GM19324 (cell line): ENCODE results near the gene FILIP1L.

Experiments used
- ATAC-seq: cut with Tn5 transposase; IDR thresholded peaks from one replicate; pipeline ENCODE4 v1.9.1; 2021; ENCODE audit warnings: mild to moderate bottlenecking, moderate library complexity; ENCODE audit not compliant: unreplicated experiment, low FRiP score

FILIP1L gene

DNA sequence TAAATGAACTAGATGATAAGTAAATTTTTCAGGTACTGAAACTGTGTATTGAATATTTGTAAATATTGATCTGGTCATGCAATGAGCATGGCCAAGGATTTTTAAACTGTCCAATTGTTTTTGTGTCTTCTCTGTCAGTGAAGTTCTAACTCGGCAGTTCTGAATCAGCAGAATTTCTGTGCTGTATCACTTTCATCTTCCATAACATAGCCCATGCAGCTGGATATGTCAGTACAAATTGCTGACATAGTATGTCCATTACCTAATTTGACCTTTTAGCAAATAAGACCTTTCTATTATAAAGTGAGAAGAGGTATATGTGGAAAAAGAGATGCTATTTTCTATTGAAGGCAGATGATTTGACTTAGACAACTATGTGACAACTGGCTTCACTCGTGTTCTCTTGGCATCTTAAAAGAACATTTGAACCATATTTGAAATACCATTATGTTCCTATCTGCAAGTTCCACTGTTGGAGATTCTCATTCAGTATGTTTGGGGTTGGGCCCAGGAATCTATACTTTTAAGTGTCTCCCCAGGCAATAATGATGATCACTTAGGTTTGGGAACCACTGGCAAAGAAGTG, 206.2 kb downstream of the FILIP1L start:
- no peak for ATAC-seq

DNA sequence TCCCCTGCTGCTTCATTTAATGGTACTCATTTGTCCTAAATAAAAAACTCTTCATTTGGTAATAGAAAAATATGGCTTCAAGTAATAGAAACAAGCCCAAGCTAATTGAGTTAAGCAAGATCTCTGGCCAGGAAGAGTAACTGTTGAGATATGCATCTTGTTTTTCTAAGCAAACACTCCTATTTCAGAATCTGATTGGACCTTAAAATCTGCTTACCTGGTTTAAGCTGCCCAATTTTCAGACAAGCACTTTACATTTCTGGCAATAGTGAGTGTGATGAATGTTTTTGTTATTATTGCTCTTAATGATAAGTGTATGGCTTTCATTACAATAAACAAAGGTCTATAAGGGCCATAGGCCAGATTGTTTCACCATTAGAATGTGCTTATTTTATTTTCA, 210.4 kb downstream of the FILIP1L start:
- ATAC-seq: no peak

DNA sequence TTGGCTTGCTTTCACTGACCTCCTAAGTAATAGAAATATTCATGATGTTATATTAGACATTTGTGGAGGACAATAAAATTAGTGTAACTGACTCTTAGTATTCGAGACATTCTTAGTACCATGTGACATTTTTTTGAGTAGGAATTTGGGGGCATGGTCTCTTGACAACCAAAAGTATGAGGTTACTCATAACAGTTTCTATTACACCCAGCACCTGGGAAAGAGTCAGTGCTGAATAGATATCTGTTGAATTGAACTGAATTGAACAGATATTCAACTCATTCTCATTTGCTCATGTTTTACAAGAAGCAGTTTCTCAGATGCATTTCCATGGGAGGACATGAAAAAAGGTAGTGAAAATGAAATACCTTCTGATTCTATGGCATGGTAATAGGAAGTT, 212.2 kb downstream of the FILIP1L start:
- no peak for ATAC-seq

DNA sequence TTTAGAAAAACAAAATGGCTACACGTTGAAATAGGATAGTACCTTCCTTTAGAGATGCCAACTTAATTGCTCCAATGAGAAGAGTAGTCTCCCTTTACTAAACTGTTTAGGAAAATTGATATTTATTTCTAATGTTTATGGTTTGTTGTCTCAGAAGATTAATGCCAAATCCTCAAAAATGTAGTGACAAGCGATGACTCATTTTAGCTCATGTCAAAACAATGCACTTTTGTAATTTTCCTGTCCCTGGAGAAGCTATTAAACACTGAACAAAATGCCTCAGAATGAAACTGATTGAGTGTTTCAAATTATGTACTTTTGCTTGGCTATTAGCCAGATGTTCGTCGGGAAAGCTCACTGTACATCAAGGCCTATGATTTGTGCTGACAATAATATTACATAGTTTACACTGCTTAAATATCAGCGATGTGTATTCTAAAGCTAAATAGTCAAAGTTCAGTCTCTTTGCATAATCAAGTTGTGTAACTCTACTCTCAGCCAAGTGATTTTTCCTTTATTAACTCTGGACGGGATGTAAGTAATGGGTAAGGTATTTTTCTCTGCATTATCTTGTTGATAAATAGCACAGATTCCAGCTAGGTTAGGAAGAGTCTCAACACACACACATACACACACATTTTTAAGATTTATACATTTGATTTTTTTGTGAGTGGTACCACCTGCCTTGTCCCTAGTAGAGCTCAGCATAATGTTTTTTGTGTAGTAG, 212.9 kb downstream of the FILIP1L start:
- ATAC-seq: no peak

DNA sequence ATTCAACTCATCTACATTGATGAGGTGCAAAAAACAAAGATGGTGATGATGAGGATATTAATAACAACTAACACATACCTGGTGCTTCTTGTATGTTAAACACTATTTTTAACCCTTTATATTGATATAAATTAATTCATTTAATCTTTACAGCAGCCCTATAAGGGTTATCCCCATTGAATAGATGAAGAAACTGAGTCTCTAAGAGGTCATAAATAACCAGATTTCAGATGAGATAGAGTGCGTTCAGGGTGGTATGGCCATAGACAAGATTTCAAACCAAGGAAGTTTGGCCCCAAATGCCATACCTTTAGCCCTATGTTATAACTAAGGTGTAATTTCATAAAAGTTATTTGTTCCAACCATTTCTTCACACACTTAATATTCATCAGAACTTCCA, 214.1 kb downstream of the FILIP1L start:
- no peak for ATAC-seq

DNA sequence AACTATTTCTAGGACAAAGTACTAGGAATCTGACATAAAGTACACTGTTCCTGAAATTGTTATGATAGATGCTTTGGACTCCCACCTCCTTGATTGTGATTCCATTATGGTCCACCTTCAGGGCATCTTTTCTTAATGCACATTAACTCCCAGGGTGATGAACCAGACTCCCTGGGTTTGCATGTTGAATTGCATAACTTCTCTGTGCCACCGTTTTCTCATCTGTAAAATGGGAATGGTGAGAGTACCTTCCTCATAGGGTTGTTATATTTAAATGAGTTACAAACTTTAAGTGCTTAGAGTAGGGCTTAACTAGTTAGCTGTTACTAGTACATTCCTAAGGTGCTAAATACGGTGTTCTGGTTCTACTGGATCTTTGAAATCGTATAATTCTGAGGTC, 214.7 kb downstream of the FILIP1L start:
- ATAC-seq: no peak

DNA sequence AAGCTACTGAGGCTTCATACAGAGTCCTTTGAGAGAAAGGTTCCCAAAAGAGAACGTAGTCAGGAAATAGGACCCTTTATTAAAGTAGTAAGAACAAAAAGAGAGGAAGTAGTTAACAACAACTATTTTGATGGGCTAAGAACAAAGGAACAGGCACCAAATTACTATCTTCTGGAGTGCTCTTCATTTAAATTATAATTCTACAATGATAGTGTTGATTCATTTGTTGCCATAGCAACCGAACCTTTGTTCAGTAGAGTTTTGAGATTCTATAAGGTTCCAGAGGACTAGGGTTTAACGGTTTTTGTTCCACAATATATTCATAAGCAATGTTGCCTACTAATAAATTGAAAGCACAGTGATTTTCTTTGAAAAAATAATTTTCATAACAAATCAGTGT, 217.8 kb downstream of the FILIP1L start:
- ATAC-seq: no peak

DNA sequence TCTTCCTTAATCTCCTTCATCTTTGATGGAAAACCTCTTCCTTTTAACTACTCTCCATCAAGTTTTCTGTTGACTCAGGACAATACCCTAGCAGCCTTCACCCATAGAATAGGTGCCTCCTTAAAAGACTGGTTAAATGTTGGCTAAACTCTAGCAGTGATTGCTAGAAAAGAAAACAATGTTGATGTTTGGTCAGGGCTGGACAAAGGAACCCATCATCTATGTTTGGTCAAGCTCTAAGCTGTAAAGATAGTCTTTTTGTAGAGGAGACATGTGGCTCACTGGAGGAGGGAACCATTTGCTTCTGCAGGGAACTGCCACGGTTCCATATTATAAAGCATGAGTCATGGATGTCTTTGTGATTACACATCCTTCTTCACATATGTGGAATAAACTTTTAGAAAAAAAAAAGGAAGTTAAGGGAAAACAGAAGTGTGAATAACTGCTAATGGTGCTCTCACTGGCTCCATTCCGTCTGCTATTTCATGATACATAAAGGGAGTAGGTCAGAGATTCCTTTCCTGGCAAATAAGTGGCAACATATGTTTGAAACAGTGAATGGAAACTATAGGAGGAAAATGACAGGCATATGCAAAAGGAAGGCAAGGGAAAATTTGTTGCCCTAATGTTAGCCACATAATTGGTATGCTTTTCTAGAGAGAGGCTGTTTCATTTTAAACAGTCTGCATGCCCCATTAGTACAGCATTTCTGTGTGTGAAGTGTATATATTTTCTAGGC, 218.4 kb downstream of the FILIP1L start:
- ATAC-seq: no peak

DNA sequence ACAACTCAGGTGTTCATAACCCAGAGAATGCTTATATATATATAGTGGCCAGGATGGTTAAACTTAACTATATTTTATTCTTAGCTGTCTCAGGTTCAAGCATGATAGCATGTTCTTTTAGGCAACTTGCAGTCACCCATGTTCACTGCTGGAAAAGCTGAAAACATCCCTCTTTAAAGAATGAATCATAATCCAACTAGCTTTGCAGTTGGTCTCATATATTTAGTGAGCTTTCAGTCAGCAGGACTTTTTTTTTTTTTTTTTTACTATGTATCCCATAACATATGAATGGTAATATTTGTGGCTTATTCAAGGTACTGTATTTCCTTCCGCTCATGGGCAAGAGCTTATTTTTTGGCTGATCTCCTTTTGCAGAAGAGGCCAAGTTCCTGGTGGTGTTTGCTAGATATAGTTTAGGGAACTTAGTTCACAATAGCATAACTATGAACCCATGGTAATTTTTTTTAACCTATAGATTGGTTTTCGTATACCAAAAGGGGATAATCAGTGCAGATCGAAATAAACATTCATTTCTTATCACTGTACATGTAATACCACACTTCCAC, 219.1 kb downstream of the FILIP1L start:
- ATAC-seq: no peak

DNA sequence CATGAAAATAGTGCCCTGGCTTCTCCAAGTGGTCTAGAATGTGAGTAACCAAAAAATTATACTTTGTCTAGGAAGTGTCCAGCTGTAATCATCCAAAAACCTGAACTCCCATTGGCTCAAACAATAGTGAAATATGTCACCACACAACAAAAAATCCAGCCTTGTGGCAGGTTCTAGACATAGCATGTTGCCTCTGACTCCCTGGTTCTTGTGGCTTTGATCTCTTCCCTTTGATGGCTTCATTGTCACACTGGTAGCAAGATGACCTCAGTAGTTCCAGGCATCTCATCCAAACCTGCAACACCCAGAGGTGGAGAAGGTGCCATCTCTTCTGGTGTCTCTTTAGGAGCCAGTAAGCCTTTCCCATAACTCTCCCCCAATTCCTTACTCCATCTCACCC, 222.0 kb downstream of the FILIP1L start:
- ATAC-seq: no peak

DNA sequence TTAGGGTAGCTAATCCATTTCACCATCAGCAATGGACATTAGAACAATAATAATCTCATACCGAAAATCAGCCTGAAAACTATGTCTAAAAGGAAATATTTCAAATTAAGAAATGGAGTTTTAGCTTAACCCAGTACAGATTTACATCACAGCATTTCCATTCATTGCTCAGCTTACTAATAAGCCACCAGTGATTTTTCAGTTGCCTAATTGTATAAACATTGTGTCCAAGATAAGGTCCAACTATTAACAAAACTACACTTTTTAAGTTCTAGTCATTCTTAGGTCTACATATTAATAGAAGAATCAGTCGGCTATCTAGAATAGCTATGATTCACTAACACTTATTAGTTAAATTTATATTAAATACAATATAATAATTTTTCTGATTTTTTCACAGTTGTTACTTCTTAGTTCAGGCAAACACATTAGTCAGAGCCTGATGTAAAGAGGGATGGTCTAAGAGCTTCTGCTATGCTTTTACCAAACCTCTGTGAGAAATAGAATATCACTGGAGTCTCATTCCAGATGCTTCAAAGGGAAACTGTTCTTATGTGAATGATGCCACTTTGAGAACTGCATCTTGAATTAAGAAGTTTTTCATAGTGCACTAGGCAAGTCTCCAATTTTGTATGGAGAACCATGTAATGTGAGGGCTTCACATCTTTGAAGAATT, 222.6 kb downstream of the FILIP1L start:
- ATAC-seq: no peak

DNA sequence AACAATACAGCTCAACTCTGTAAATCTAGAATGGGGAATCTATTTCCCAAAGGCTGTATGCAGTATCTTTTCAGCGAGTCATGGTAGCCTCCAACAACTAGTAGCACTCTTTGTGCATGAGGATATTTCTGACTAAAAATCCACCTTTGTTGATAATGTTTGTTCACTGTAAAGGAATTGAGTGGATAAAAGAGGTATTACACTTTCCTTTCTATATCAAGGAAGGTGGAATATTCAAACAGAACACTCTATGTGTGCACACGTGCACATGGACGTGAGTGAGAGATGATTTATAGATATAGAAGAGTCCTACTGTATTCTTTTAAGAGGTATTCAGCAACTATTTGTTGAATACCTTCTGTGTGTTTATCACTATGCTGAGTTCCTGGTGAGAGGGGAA, 228.4 kb downstream of the FILIP1L start:
- no peak for ATAC-seq

DNA sequence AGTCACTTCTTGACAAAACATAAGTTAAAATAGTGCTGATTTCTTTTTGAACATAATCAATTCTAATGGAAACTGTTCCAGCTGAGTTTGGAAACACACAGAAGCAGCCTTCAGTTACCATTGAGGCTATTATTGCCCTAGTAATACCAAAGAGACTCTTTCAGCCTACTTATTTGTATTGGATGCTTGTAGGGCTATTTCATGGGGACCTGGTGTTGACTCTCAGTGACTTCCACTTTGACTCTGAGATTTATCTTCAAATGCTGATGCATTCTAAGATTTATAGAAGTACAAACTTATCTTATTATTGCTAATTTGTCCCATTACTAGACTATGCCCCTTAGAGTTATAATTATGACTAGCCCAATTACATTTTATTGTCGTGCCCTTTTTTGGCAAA, 229.2 kb downstream of the FILIP1L start:
- no peak for ATAC-seq

DNA sequence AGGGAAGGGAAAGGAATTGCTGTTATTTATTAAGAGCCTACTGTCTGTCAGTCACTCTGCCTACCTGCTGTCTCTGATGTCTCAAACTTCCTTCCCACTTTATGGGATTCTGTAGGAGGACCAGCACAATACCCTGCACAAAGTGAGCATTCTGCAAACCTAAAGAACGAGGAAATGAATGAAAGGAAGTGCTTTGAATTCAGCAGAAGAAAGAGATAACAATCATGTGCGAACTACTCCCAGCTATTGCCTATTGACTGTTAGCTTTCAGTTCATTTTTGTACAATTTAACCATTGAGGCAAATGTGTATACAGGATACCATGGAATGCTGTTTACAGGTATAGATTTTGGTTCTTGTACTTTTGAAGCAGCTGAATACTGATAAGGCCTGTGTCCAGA, 229.8 kb downstream of the FILIP1L start:
- no peak for ATAC-seq

DNA sequence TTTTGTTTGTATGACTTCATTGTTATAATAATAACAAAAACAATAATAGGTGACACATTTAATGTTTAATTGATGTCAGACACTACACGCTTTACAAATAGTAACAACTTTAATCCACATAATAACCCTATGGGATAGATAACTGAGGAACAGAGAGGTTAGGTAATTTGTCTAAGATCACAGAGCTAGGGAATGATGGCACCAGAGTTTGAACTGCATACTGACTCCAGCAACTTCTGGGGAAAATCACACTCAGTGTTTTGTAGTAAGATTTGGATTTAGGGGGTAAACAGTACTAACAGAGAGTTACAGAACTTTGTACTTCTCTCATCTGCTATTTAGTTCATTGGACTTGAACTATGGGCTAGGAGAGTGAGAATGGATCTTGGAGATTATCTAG, 230.6 kb downstream of the FILIP1L start:
- no peak for ATAC-seq

DNA sequence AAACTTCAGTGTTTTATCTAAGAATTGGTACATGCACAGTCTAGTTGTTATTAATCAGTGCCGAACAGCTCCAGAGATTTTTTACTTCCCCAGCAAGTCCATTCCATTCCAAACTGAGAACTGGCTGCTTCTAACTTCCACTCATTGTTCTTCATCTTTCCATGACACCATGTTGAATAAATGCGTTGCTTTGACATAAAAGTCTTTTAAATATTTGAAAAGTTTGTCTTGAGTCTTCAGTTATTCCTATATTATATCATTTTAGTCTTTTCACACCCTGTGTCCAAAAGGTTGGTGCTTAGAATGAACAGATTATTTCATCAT, 231.2 kb downstream of the FILIP1L start:
- no peak for ATAC-seq

DNA sequence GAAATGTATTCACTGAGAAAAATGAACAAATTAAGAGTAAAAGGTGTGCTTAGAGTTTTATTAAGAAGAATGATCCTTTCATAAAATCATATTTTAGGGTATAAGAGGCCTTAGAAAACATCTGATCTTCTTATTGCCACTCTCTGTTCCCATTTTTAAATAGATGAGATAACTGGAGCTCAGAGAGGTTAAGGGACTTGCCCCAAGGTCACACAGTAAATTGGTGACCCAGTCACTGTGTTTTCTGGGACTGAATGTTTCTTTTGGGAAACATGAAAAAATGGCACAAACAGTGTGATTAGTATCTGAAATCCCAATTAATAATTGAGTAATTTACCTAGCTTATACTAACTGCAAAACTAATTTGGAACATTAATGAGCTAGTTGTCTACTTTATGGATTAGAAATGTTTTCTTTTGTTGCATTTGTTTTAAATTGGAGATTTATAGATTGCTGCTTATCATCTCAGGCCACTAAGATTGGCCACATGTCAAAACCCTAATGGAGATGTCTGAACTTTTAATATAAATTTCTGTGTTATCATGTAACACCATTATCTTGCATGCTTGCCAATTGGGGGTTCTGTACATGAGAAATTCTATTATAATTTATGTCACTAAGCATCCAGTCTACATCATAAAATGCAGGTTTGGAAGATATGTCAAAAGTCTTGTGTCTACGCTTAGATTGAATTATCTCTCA, 231.7 kb downstream of the FILIP1L start:
- no peak for ATAC-seq

DNA sequence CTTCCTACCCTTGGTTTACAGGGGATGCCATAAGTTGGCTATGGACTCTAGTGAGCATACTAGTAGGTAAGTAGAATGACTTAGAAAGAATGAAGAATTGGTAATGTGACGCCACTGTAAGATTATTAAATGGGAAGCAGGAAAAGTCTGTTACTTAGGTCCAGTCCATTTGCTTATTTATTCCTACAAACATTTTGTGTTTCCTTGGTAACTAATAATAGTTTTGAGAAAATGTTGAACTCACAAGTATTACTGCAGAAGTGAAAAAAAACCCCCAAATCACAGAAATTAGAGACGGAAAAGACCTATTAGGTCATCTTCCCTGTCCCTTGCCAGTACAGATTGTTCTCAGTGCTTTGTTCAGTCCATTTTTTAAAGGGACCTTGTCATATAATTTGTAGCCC, 233.2 kb downstream of the FILIP1L start:
- ATAC-seq: no peak

DNA sequence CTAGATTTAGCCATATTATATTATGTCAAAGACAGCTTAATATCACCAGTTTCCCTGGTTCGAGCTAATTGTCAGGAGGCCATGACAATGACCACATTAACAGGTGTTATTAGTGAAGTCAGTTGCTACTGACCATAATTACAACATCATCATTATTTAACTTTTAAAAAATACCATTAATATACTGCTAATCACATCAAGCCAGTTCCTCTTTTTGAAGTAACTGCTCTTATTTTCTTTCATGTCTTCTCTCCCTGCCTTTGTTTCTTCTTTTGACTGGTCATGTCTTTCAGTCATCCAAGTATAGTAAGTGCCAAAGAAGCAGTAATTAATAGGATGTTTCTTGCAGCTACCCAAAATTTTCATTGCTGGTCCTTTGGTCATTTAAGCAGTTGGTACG, 235.0 kb downstream of the FILIP1L start:
- ATAC-seq: no peak

DNA sequence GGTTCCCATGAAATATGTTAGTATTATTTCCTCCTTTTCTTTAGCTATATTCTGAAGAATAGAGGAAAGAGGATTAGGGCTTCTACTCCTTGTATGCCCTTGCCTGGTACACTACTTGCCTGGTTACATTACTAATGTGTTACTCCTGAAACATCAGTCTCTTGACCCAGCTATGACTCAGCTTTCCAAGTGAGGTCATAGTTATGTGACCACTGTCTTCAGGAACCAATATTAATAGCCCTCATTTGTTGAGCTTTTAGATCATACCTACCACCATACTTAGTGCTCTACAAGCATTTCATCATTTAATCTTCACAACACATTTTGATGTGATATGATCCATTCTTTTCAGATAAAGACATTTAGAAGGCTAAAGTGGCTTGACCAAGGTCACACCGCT, 236.3 kb downstream of the FILIP1L start:
- no peak for ATAC-seq
